HCT116 (cell line): Measurements from ENCODE around the gene OR7C1.
"Not testable (repeated sequence)": the region's sequence is repeated elsewhere in the genome, so short reads cannot be mapped to it uniquely, and the experiment has no call there.

Experiments used
- CTCF ChIP-seq, 3 experiments: fragments of 200-600 bp in 1 of 3; sonication (generic) in 1 of 3; IDR thresholded peaks in 2 of 3; conservative IDR thresholded peaks in 1 of 3; 2 replicates each; pipeline ENCODE4 v1.5.1; 2012 to 2017; ENCODE audit warnings: low read depth in 2 of 3, low read length in 2 of 3, antibody characterized with exemption in 1 of 3, borderline replicate concordance in 1 of 3, control low read depth in 1 of 3, mild to moderate bottlenecking in 1 of 3, mixed read lengths in 1 of 3, mixed run types in 1 of 3, moderate library complexity in 1 of 3; ENCODE audit not compliant: insufficient read depth in 1 of 3
- ELF1 ChIP-seq: IDR thresholded peaks from 2 replicates; pipeline ENCODE4 v1.6.1; 2012; ENCODE audit warnings: low read depth, borderline replicate concordance
- EZH2 ChIP-seq: fragments of 200-600 bp; sonication (generic); IDR thresholded peaks from 2 replicates; pipeline ENCODE4 v1.6.1; 2017; ENCODE audit warnings: antibody characterized with exemption, mixed run types
- MAX ChIP-seq: IDR thresholded peaks from 2 replicates; pipeline ENCODE4 v1.6.1; 2012
- POLR2A ChIP-seq: IDR thresholded peaks from 2 replicates; pipeline ENCODE4 v1.7.0; 2011; ENCODE audit warnings: borderline replicate concordance; ENCODE audit not compliant: insufficient read depth, insufficient read length; ENCODE audit errors: extremely low read depth
- POLR2AphosphoS5 ChIP-seq: IDR thresholded peaks from 2 replicates; pipeline ENCODE4 v1.6.1; 2011; ENCODE audit warnings: mild to moderate bottlenecking, low read depth, low read length, moderate library complexity
- REST ChIP-seq: IDR thresholded peaks from 2 replicates; pipeline ENCODE4 v1.6.1; 2012; ENCODE audit warnings: low read depth
- SIN3A ChIP-seq: IDR thresholded peaks from 2 replicates; pipeline ENCODE4 v1.6.1; 2012; ENCODE audit warnings: low read depth
- SP1 ChIP-seq: IDR thresholded peaks from 2 replicates; pipeline ENCODE4 v1.6.1; 2012; ENCODE audit warnings: low read depth
- SRF ChIP-seq: IDR thresholded peaks from 2 replicates; pipeline ENCODE4 v1.6.1; 2012; ENCODE audit warnings: low read depth
- YY1 ChIP-seq: IDR thresholded peaks from 2 replicates; pipeline ENCODE4 v1.6.1; 2011; ENCODE audit warnings: low read length, low read depth, moderate library complexity, mild to moderate bottlenecking; ENCODE audit not compliant: insufficient replicate concordance; ENCODE audit errors: extremely low read depth
- ZNF274 ChIP-seq: fragments of 200-500 bp; sonication (Bioruptor generic); IDR thresholded peaks from 2 replicates; pipeline ENCODE4 v1.6.1; 2014; ENCODE audit warnings: mild to moderate bottlenecking, low read depth, low read length, inconsistent platforms

- TF ChIP-seq ZNF274; REST; CTCF (IDR thresholded peaks at IDR 0.05 in 2 of 3, conservative IDR thresholded peaks at IDR 0.05 in 1 of 3; ENCODE audit: borderline replicate concordance in 1 of 3, insufficient read depth in 1 of 3, low read depth in 2 of 3, low read length in 2 of 3); MAX; SP1; SIN3A; POLR2A; EZH2; SRF; POLR2AphosphoS5; ELF1; YY1: not testable (repeated sequence)
These were observed 42.7 kb downstream of the OR7C1 start for GRCh38 chr19:14792250-14792649.
